ENCODE results near the gene SNX11. TPM values are rescaled to one million over a fixed set of nuclear protein-coding genes. Genes with fewer than 3 reads are reported as not detected.

SNX11 gene
- total and polyA plus RNA-seq, 9 of the 15 experiments (the other 6 are each of a cell fraction or from before 2014, with no cell fraction given), result 12.4 to 24.0 (median 16.8) TPM

- Histone ChIP-seq H3K4me2 (ENCODE audit: insufficient read depth, low read length) (no peak overlapping the region), H3K9ac (ENCODE audit: insufficient read depth in 1 of 2, low read depth in 2 of 2, low read length in 2 of 2) (no peak overlapping the region; a peak in 1 of 4 replicates), H3K9me1 (ENCODE audit: control insufficient read depth, insufficient read depth, low read length) (peaks cover 3% of the 10 kb centered on the region), H3K27ac (ENCODE audit: extremely low read depth, low read depth, low read length) (no peak overlapping the region), H2AFZ (ENCODE audit: low read depth, low read length) (no peak overlapping the region), H4K20me1 (replicated peaks; ENCODE audit: control insufficient read depth, insufficient read depth, low read length) (no peaks in the 10 kb centered on the region), H3K79me2 (ENCODE audit: control insufficient read depth, insufficient read depth, low read length) (no peaks in the 10 kb centered on the region), H3K36me3 (ENCODE audit: control insufficient read depth, insufficient read depth, low read length) (peaks cover 13% of the 10 kb centered on the region; the same call in 2 of the 3 replicates), H3K9me3 (replicated peaks; ENCODE audit: control insufficient read depth, insufficient read depth, low read depth, low read length) (no peaks in the 10 kb centered on the region), H3K4me3 (no peak overlapping the region), H3K4me1 (replicated peaks in 1 of 2; ENCODE audit: control insufficient read depth in 2 of 2, insufficient read depth in 2 of 2, low read length in 2 of 2) (no peaks in the 10 kb centered on the region), H3K27me3 (ENCODE audit: control insufficient read depth in 2 of 2, insufficient read depth in 2 of 2, low read length in 2 of 2) (no peaks in the 10 kb centered on the region)
- BruUV-seq (replicated peaks), result no TSS peak
- DNase-seq (ENCODE audit: extremely low read depth in 1 of 4, low spot score in 3 of 4) (no peak), ATAC-seq (no peak), FAIRE-seq (no peak)
- POLR2A ChIA-PET, result interaction anchor here (0.7 kb wide), 1 partner anchor 66 kb away, joined by 3 read pairs; no protein-coding TSS in a partner anchor
- CTCF ChIA-PET (ENCODE audit: low intra/inter-chr PET ratio), result no interaction called here
- in situ Hi-C loops (cut with MboI), result no loop called here
- intact Hi-C loops (cut with micrococcal nuclease), result no loop called here
- WGBS (ENCODE audit: insufficient coverage, low coverage, missing lambda C conversion rate), result 58% methylated on average over 9 of the region's 9 CpGs
- TF ChIP-seq TSC22D4 (tag; IDR thresholded peaks at IDR 0.05) (no peak), NFE2L1 (tag; IDR thresholded peaks at IDR 0.05; ENCODE audit: borderline replicate concordance, low read depth) (no peak), CREM (IDR thresholded peaks at IDR 0.05; ENCODE audit: low read depth) (no peak), HMG20A (CRISPR knock-in tag; conservative IDR thresholded peaks at IDR 0.05) (no peak), ZNF699 (CRISPR knock-in tag; IDR thresholded peaks at IDR 0.05; ENCODE audit: insufficient replicate concordance) (no peak), CUX1 (CRISPR knock-in tag; IDR thresholded peaks at IDR 0.05) (no peak), MEF2A (IDR thresholded peaks at IDR 0.05; ENCODE audit: control insufficient read depth, low read depth, low read length) (no peak), ATF1 (CRISPR knock-in tag; IDR thresholded peaks at IDR 0.05) (no peak), ATF1 (tag; IDR thresholded peaks at IDR 0.05) (no peak), THRAP3 (IDR thresholded peaks at IDR 0.05; ENCODE audit: borderline replicate concordance) (no peak), BHLHE40 (IDR thresholded peaks at IDR 0.05; ENCODE audit: low read length) (no peak), TCF15 (CRISPR knock-in tag; IDR thresholded peaks at IDR 0.05) (no peak), MCM3 (IDR thresholded peaks at IDR 0.05) (no peak), SMARCC2 (IDR thresholded peaks at IDR 0.05; ENCODE audit: low read depth) (no peak), SFPQ (IDR thresholded peaks at IDR 0.05; ENCODE audit: low read depth, low read length) (no peak)
Measured at GRCh38 chr17:48127371-48128051, 19.9 kb downstream of the SNX11 start.

Data from K562 (cell line).